ENCODE results near the gene PRRX2.

GRCh38 chr9:129749575-129749974, 84.1 kb downstream of the PRRX2 start:
- TF ChIP-seq CTCF (IDR thresholded peaks at IDR 0.05; ENCODE audit: low read depth, low read length) (no peak), EZH2phosphoT487 (IDR thresholded peaks at IDR 0.05; ENCODE audit: low read depth) (no peak)
